ENCODE data around the gene ADGRG2. TPM values are rescaled to one million over a fixed set of nuclear protein-coding genes. Genes with fewer than 3 reads are reported as not detected.

The ADGRG2 gene
- total RNA-seq, 1 donor = 0.18 TPM

GRCh38 chrX:18971506-18971905 is 150.8 kb downstream of the ADGRG2 start:
- DNase-seq (ENCODE audit: low read depth) = no peak
- no peak overlapping the region for H3K4me3 ChIP-seq (ENCODE audit: low read depth, low read length)
- no peak for TF ChIP-seq CTCF (IDR thresholded peaks at IDR 0.05; ENCODE audit: insufficient read depth, low read length)

- no peak for DNase-seq (ENCODE audit: low read depth)
- no peak for TF ChIP-seq CTCF (IDR thresholded peaks at IDR 0.05; ENCODE audit: insufficient read depth, low read length)
- no peak overlapping the region for H3K4me3 ChIP-seq (ENCODE audit: low read depth, low read length)
Observed at GRCh38 chrX:18970465-18970864, 151.8 kb downstream of the ADGRG2 start.

GRCh38 chrX:18966624-18967023 is 155.6 kb downstream of the ADGRG2 start:
- no peak for DNase-seq (ENCODE audit: low read depth)
- H3K4me3 ChIP-seq (ENCODE audit: low read depth, low read length) = no peak overlapping the region
- no peak for TF ChIP-seq CTCF (IDR thresholded peaks at IDR 0.05; ENCODE audit: insufficient read depth, low read length)

GRCh38 chrX:18964901-18965300 is 157.4 kb downstream of the ADGRG2 start:
- TF ChIP-seq CTCF (IDR thresholded peaks at IDR 0.05; ENCODE audit: insufficient read depth, low read length) = no peak
- H3K4me3 ChIP-seq (ENCODE audit: low read depth, low read length) = no peak overlapping the region
- DNase-seq (ENCODE audit: low read depth) = peak; percentile 15

- no peak overlapping the region for H3K4me3 ChIP-seq (ENCODE audit: low read depth, low read length)
- no peak for TF ChIP-seq CTCF (IDR thresholded peaks at IDR 0.05; ENCODE audit: insufficient read depth, low read length)
- DNase-seq (ENCODE audit: low read depth) = no peak
Observed at GRCh38 chrX:18964026-18964425, 158.2 kb downstream of the ADGRG2 start.

GRCh38 chrX:18962329-18962728 is 159.9 kb downstream of the ADGRG2 start:
- H3K4me3 ChIP-seq (ENCODE audit: low read depth, low read length) = no peak overlapping the region
- TF ChIP-seq CTCF (IDR thresholded peaks at IDR 0.05; ENCODE audit: insufficient read depth, low read length) = no peak
- DNase-seq (ENCODE audit: low read depth) = no peak

- peak; percentile 22 for DNase-seq (ENCODE audit: low read depth)
- TF ChIP-seq CTCF (IDR thresholded peaks at IDR 0.05; ENCODE audit: insufficient read depth, low read length) = no peak
- H3K4me3 ChIP-seq (ENCODE audit: low read depth, low read length) = no peak overlapping the region
Observed at GRCh38 chrX:18961686-18962085, 160.6 kb downstream of the ADGRG2 start.

Measured in fibroblast of the aortic adventitia (primary cell).